GM19452 (cell line): ENCODE results near the gene CRABP1.

ENCODE experiments used
- ATAC-seq: cut with Tn5 transposase; IDR thresholded peaks from one replicate; pipeline ENCODE4 v1.9.1; 2021; ENCODE audit not compliant: unreplicated experiment

Gene CRABP1

GRCh38 chr15:78340231-78341056, at the start of gene CRABP1:
Gene CRABP1, plus strand, starts transcription at chr15:78340353. Its CDS starts 76 bp downstream, at chr15:78340429.
- ATAC-seq, result no peak

DNA sequence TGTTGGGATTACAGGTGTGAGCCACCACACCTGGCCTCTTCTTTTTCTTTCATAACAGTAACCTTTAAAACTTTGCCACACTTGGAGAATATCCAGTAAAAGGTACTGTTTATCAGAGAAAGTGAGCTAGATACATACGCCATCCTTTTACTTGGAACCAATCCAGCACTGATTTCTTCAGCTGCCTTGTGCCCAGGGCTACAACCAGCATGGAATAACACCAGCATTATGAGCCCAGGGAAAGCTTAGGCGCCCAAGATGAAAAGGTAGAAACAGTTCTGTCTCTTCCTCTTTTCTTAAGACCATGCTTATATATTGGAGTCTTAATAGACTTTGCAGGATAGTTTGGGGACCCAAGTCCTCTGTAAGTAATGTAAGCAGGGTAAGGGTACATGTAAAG, 49.1 kb upstream of the CRABP1 start:
- no peak for ATAC-seq

- ATAC-seq, result no peak
Observed at GRCh38 chr15:78291698-78292097, 48.5 kb upstream of the CRABP1 start.

DNA sequence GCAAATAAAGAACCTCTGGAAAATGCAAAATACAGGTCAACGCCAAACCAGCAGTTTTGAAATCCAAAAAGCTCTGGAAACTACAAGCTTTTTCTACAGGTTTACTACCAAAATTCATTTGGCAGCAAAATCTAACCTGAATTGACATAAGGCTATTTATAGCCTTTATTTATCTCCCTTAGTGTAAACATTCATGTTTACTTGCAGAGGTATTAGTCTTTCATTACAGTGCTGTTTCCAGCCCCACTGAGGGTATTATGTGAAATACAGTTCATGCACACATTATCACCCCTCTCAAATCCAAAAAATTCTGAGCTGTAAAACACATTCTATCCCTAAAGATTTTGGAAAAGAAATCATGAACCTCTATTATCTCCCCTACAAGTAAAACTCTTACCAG, 47.9 kb upstream of the CRABP1 start:
- no peak for ATAC-seq

- peak; percentile 79 for ATAC-seq
Observed at GRCh38 chr15:78299101-78299930, 40.8 kb upstream of the CRABP1 start, which contains the start of gene SKIC8. Gene SKIC8, minus strand, starts transcription at chr15:78299609. Its CDS starts 3,923 bp downstream, at chr15:78295686.

GRCh38 chr15:78301326-78301725, 38.8 kb upstream of the CRABP1 start:
- ATAC-seq, result no peak

DNA sequence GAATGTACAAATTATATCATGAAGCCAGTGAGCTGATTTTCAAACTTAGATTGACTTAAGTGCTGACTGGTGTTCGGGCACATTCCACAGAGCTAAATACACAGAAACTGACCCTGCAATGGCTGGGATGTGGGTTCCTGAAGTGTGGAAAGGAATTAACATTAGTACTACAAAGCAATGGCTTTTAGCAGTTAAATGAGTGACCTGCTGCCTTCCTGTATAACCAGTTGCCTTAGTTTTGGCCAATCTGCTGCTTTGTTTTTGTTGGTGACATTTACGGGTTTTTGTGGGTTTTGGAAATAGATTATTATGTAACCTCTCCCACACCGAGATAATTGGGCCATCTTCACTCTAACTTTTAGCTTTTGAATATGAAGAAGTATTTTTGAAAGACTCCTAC, 38.3 kb upstream of the CRABP1 start:
- ATAC-seq, result no peak

- ATAC-seq, result no peak
Observed at GRCh38 chr15:78302579-78303312, 37.4 kb upstream of the CRABP1 start.

DNA sequence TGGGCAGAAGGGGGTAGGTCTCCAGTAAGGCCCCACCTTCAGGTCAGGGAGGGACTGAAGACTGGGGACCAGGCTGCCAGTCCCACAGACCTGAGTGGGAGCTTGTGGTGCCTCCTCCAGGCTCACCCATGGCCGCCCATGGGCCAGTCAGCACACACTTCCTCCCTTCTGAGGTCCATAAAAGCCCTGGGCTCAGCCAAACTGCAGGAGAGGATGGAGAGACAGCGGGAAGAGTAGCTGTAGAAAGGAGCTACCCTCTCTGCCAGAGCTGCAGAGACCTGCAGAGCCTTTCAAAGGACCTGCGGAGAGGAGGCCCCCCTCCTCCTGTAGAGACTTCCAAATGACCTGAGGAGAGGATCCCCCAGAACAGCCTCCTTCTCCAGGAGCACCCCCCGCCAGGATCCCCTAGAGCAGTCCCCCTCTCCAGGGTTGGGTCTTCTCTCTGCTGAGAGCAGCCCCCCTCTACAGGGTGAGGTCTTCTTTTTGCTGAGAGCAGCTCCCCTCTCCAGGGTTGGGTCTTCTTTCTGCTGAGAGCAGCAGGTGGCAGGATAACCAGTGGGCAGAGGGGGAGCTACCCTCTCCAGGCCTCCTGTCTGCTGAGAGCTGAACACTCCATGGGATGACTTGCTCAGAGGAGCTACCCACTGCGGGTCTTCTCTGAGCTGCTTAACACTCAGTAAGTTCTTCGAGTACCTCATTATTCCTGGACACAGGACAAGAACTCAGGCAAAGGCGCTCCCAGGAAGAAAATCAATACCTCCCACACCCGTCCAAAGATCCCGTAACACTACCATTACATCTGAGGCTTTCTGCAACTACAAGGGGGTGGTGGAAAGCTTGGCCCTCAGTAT, 35.7 kb upstream of the CRABP1 start:
- ATAC-seq, result no peak

- no peak for ATAC-seq
Observed at GRCh38 chr15:78306176-78306774, 33.9 kb upstream of the CRABP1 start.

DNA sequence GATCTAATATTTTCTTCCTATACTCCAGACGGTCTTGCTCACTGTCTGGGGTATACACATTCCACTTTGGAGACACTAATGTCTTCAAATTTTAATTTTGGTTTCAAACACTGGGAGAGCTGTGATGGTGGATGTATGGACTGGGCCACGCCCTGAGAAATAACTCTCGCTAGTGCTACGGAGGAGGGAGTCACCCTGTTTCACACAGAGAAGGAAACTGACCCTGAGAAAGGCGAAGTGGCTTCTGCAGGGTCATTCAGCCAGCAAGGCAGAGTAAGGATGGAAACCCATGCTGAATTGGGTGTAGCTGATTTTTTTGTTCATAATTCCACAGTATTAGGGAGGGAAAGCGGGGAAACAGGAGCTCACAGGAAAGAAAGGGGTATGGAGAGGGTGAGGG, 32.2 kb upstream of the CRABP1 start:
- no peak for ATAC-seq

DNA sequence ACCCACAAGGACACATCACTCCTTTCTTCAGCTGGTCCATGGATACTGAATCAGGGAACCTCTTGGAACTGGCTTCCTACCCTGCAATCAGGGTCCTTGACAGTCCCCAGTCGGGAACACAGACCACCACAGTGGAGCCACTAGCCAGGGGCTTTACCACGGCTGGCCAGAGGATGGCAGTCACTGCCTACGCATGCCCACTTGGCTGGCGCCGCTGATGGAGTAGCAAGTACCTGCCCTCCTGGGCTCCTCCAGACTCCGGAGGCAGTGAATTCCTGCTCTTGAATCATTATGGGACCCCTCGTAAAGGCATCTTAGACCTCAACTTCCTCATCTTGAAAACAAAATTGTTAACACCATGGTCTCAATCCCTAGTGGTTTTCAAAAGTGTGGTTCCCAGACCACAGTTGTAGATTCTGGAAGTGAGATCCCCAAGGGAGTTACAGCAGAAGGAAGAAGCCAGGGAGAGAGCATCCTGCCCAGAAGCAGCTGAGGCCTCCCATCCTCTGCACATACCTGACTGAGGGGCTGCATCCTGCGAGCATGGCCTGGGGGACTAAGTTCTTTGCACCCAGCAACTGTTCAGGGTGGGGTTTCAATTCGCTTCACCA, 31.6 kb upstream of the CRABP1 start:
- no peak for ATAC-seq

DNA sequence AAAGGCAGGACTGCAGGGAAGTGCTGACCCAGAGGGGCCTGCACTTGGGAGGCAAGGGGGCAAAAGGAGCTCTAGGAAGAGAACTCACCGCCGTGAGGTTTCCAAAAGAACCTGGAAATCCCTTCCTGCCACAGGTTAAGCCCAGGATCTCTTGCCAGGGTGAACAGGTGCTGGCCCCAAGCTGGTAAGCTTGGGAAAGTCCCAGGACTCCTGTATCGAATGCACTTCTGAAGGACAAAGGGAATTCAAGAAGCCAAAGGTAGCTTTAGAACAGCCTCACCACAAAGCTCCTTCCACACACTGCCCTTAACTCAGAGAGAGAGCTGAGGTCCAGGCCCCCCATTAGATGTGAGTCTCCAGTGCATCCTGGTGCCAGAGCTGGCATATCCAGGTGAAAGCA, 28.9 kb upstream of the CRABP1 start:
- no peak for ATAC-seq

GRCh38 chr15:78312536-78312935, 27.6 kb upstream of the CRABP1 start:
- ATAC-seq, result no peak

- ATAC-seq, result no peak
Observed at GRCh38 chr15:78312957-78313356, 27.2 kb upstream of the CRABP1 start.

- ATAC-seq, result no peak
Observed at GRCh38 chr15:78313383-78313782, 26.8 kb upstream of the CRABP1 start.

- no peak for ATAC-seq
Observed at GRCh38 chr15:78314181-78314581, 26.0 kb upstream of the CRABP1 start.

DNA sequence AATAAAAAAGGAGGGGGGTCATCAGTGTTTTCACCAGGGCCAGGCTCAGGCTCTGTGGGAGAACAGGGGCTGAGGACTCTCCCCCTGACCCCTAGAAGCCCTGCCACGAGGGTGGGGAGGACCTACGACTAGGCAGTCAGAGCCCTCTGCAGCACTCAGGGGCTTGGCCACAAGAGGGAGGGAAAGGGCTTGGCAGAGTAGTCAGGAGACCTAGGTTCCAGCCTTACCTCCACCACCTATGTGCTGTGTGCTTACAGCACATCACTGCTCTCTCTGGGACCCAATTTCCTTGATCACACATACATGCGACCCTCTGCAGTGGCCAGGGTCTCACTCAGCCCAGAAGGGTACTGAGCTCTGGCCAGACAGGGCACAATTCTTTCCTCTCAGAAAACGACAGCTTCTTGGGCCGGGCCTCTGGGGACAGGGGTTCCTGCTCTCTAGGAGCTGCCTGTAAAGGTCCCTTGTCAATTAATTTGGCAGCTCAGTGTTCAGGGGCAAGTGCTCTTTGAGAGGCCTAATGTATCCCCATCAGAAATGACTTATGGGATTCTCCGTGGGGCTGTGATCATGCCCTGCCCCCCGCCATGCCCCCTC, 24.4 kb upstream of the CRABP1 start:
- no peak for ATAC-seq
